Measurements from ENCODE around the gene C21orf58.
A peak's percentile ranks its signal among the peaks of the same experiment; 100 is the strongest.

Gene C21orf58

GRCh38 chr21:46301759-46302158 is 21.9 kb downstream of the C21orf58 start:
- in situ Hi-C loops (cut with MboI; ENCODE audit: low pct_unique_long_range_greater_than_20kb, low sequenced_read_pairs, unreplicated experiment), result no loop called here
- TF ChIP-seq, protein P1, sequence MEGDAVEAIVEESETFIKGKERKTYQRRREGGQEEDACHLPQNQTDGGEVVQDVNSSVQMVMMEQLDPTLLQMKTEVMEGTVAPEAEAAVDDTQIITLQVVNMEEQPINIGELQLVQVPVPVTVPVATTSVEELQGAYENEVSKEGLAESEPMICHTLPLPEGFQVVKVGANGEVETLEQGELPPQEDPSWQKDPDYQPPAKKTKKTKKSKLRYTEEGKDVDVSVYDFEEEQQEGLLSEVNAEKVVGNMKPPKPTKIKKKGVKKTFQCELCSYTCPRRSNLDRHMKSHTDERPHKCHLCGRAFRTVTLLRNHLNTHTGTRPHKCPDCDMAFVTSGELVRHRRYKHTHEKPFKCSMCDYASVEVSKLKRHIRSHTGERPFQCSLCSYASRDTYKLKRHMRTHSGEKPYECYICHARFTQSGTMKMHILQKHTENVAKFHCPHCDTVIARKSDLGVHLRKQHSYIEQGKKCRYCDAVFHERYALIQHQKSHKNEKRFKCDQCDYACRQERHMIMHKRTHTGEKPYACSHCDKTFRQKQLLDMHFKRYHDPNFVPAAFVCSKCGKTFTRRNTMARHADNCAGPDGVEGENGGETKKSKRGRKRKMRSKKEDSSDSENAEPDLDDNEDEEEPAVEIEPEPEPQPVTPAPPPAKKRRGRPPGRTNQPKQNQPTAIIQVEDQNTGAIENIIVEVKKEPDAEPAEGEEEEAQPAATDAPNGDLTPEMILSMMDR (IDR thresholded peaks at IDR 0.05; ENCODE audit: extremely low read depth, insufficient read depth, missing control alignments), result no peak
- no peak for DNase-seq (ENCODE audit: low spot score)

DNA sequence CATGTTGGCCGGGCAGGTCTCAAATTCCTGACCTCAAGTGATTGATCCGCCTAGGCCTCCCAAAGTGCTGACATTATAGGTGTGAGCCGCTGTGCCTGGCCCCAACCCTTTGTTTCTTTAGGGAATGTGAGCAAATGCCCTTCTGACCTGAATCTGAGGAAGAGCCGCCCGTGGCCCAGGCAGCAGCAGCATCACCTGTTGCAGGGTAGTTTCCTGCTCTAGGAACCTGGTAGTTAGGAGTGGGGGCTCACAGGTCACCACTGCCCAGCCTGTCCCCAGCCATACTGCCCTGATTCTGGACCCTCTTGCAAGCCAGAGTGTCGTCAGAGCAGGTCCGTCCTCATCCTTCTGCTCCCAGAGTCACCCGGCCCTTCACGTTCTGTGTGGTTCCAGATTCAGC is 24.5 kb downstream of the C21orf58 start:
- no peak for DNase-seq (ENCODE audit: low spot score)
- TF ChIP-seq, protein P1 (IDR thresholded peaks at IDR 0.05; ENCODE audit: extremely low read depth, insufficient read depth, missing control alignments), result no peak
- in situ Hi-C loops (cut with MboI; ENCODE audit: low pct_unique_long_range_greater_than_20kb, low sequenced_read_pairs, unreplicated experiment), result no loop called here

DNA sequence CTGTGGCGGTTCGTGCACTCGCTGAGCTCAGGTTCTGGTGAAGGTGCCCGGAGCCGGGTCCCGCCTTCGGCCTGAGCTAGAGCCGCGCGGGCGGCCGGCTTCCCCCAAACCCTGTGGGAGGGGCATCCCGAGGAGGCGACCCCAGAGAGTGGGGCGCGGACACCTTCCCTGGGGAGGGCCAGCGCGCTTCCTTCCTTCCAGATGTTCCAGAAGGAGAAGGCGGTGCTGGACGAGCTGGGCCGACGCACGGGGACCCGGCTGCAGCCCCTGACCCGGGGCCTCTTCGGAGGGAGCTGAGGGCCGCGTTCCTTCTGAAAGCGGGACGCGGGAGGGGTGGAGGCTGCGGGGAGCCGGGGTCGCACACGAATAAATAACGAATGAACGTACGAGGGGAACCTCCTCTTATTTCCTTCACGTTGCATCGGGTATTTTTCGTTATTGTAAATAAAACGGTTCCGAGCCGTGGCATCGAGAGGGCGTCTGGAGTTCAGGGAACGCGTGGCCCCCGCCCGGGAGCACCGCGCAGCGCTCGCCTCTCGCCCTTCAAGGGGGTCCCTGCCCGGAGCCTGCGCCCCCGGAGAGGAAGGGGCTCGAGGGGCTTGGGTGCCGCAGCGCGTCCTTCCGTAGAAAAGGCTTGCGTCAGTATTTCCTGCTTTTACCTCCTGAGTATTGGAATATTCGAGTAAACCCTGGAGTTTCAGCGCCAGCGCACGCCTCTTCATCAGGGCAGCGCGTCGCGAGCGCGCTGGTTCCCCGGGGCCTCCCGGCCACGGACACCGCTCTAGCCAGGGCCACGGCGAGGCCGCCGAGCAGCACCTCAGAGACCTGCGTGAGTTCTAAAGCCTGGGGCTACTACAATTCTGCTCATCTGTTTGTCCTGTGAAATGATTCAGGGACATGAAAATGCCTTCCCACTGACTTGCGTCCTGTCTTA is 26.1 kb downstream of the C21orf58 start:
- TF ChIP-seq, protein P1 (IDR thresholded peaks at IDR 0.05; ENCODE audit: extremely low read depth, insufficient read depth, missing control alignments), result no peak
- in situ Hi-C loops (cut with MboI; ENCODE audit: low pct_unique_long_range_greater_than_20kb, low sequenced_read_pairs, unreplicated experiment), result no loop called here
- no peak for DNase-seq (ENCODE audit: low spot score)

- DNase-seq (ENCODE audit: low spot score), result peak; percentile 80
- in situ Hi-C loops (cut with MboI; ENCODE audit: low pct_unique_long_range_greater_than_20kb, low sequenced_read_pairs, unreplicated experiment), result no loop called here
- TF ChIP-seq, protein P1 (IDR thresholded peaks at IDR 0.05; ENCODE audit: extremely low read depth, insufficient read depth, missing control alignments), result no peak
Observed at GRCh38 chr21:46295996-46296752, 27.5 kb downstream of the C21orf58 start.

DNA sequence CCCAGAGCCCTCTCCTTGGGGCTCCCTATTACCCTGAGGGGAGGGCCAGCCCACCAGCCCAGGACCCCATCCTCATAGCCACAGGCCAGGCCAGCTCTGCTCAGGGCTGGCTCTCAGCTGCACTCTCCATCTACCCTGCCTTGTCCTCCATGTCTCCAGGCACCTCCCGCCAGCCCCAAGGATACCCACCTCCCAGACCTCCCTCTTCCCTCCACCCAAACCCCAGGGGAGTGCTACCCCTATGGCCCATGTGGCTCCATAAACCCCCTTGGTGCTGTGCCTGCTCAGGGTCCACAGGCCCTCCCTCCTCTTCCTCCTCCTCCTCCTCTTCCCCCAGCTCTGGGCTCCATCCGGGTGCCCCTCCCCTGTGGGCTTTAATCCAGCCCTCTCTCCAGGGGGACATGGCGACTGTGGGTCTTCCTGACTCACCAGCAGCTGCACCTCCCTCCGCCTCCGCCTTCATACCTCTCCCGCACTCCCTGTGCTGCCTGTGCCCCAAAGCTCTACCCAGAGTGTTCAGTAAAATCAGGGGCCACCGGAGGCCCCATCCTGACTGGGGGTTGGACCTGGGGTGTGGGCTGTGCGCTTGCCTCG is 28.4 kb downstream of the C21orf58 start:
- DNase-seq (ENCODE audit: low spot score), result no peak
- in situ Hi-C loops (cut with MboI; ENCODE audit: low pct_unique_long_range_greater_than_20kb, low sequenced_read_pairs, unreplicated experiment), result no loop called here
- TF ChIP-seq, protein P1 (IDR thresholded peaks at IDR 0.05; ENCODE audit: extremely low read depth, insufficient read depth, missing control alignments), result no peak

DNA sequence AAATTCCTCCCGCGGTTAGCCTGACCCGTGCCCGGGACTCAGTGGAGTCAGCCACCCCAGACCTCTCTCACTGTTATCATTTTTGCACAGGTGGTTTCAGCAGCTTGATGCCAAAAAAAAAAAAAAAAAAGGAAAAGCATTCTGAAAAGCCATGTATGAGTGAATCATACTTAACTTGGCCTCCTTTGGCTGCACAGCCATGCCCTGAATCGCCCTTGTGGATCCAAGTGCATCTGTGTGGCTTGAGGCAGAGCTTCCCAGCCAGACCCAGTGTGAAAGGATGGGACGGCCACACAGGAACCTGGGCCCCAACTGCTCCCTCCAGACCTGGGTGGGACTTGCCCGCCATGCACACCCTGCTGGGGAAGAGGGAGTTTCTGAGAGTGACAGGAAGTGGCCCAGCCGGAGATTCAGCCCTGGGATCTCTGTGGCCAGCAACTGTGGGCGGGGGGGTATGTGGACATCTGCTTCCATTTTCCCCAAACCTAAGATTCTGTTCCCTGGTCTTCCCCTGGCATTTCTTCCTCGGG is 29.0 kb downstream of the C21orf58 start:
- DNase-seq (ENCODE audit: low spot score), result peak; percentile 65
- TF ChIP-seq, protein P1 (IDR thresholded peaks at IDR 0.05; ENCODE audit: extremely low read depth, insufficient read depth, missing control alignments), result no peak
- in situ Hi-C loops (cut with MboI; ENCODE audit: low pct_unique_long_range_greater_than_20kb, low sequenced_read_pairs, unreplicated experiment), result no loop called here

Measured in GM13977 (cell line).